ENCODE measurements around the gene MAP3K2.

- TF ChIP-seq CTCF (IDR thresholded peaks at IDR 0.05) (no peak), POLR2A (IDR thresholded peaks at IDR 0.05) (no peak)
Observed at GRCh38 chr2:127421116-127421800, 33.5 kb upstream of the MAP3K2 start.
